Pancreas (tissue), 10 donors: ENCODE data around the gene SYNDIG1. TPM values are rescaled to one million over a fixed set of nuclear protein-coding genes. Genes with fewer than 3 reads are reported as not detected.

Experiments
- ATAC-seq, 4 donors: fragments of 200-7000 bp; cut with Tn5 transposase; one replicate each; pipeline versions ENCODE4 v1.8.0 to v1.9.1; 2020; ENCODE audit warnings: mild to moderate bottlenecking in 4 of 4, moderate library complexity in 4 of 4
- DNase-seq, 6 donors: peaks; one replicate each; pipeline ENCODE4 v3.0.0-alpha.2; 2020
- FAIRE-seq: peaks from 2 replicates; lab custom pipeline; 2012; peaks lifted over from hg19 to GRCh38; lab: Jason Lieb, UNC
- H3K27ac ChIP-seq, 4 donors: fragments of 200-600 bp; sonication (generic); 1 replicate in 3 of 4; 2 replicates in 1 of 4; pipeline versions ENCODE4 v1.5.0 to v1.8.0; 2020
- H3K27me3 ChIP-seq, 4 donors: fragments of 200-600 bp; one replicate each; pipeline ENCODE4 v1.8.0; 2021
- H3K36me3 ChIP-seq, 3 donors: fragments of 200-600 bp; sonication (generic) in 1 of 3; one replicate each; pipeline versions ENCODE4 v1.5.0 to v1.8.0; 2020 to 2021
- H3K4me1 ChIP-seq, 3 donors: fragments of 200-600 bp; one replicate each; pipeline ENCODE4 v1.8.0; 2021
- H3K4me3 ChIP-seq, 4 donors: fragments of 200-600 bp; sonication (generic) in 2 of 4; one replicate each; pipeline versions ENCODE4 v1.5.0 to v1.8.0; 2020 to 2021
- H3K9me3 ChIP-seq, 4 donors: fragments of 200-600 bp; one replicate each; pipeline ENCODE4 v1.8.0; 2021
- CTCF ChIP-seq, 4 donors: fragments of 200-600 bp; sonication (generic) in 3 of 4; IDR thresholded peaks; one replicate each; pipeline versions ENCODE4 v1.5.0 to v1.8.0; 2021; ENCODE audit warnings: antibody characterized with exemption in 4 of 4
- WGBS, 2 donors: extraction: QIAGEN DNeasy Blood & Tissue Kit; methylation state at CpG; one replicate each; pipeline ENCODE4 v1.1.7; 2013; 5-methylcytosine and 5-hydroxymethylcytosine counted together
- intact Hi-C, 3 donors: fragments of 100-400 bp; cut with DNase I; formaldehyde crosslinking; loops; one replicate each; pipeline versions ENCODE4 v1.11.1 to v1.14.2; 2022
- polyA plus RNA-seq, 2 donors: library from polyadenylated mRNA; stranded (reverse); fragments of 200-250 nt; gene quantifications; one replicate each; pipeline ENCODE4 v1.2.3, GENCODE V29; 2013
- total RNA-seq, 6 donors: library from RNA; stranded (reverse); fragmentation: NEBNext Ultra II Directional in 4 of 6; extraction: Animal tissue kit (Norgen Biotek cat#: 25700) in 4 of 6; gene quantifications; one replicate each; pipeline versions ENCODE4 v1.2.1 to v1.2.4, GENCODE V29; 2021 to 2023
- donor health status: healthy with polysubstance abuse.
- donor health status: DM: no; HTN: no; CAD: no; lungs with moderate emphysema.
- donor health status: DM: no; HTN: no; CAD: no.
- donor health status: control.
- donor health status: control.
- donor health status: Bipolar disorder and iron deficiency.
- donor health status: DM: yes; HTN: yes; CAD: no.
- donor health status: DM: no; HTN: no; CAD: no.
- donor health status: DM: no; HTN: no; CAD: no.
- donor health status: DM: yes; HTN: yes; CAD: no.

SYNDIG1 gene
- total and polyA plus RNA-seq, 8 donors: 0.04 to 0.46 (median 0.23) TPM; not detected in 1

GRCh38 chr20:24643731-24644626, 174.6 kb downstream of the SYNDIG1 start:
- ATAC-seq: no peak
- Histone ChIP-seq H3K9me3 (no peaks in the 10 kb centered on the region), H3K4me3 (no peak overlapping the region), H3K36me3 (no peaks in the 10 kb centered on the region), H3K4me1 (no peaks in the 10 kb centered on the region), H3K27me3 (no peaks in the 10 kb centered on the region), H3K27ac (no peak overlapping the region)
- intact Hi-C loops: loop anchor here in 1 of 3 donors (10.0 kb wide), 1 partner anchor 59 kb away; no protein-coding TSS in a partner anchor
- no peak for DNase-seq
- FAIRE-seq: no peak
- TF ChIP-seq CTCF (IDR thresholded peaks at IDR 0.05): no peak
- 85 to 95% methylated on average over 2 of the region's 2 CpGs for WGBS, 2 donors

- Histone ChIP-seq H3K9me3 (no peaks in the 10 kb centered on the region), H3K27ac (no peak overlapping the region), H3K4me1 (no peaks in the 10 kb centered on the region), H3K4me3 (no peak overlapping the region), H3K27me3 (no peaks in the 10 kb centered on the region), H3K36me3 (no peaks in the 10 kb centered on the region)
- no peak for FAIRE-seq
- DNase-seq: no peak
- WGBS, 2 donors: 75 to 86% methylated on average over 10 of the region's 10 CpGs
- no peak for ATAC-seq
- no peak for TF ChIP-seq CTCF (IDR thresholded peaks at IDR 0.05)
- intact Hi-C loops: loop anchor here in 1 of 3 donors (10.0 kb wide), 1 partner anchor 62 kb away; no protein-coding TSS in a partner anchor
These were observed 176.9 kb downstream of the SYNDIG1 start for GRCh38 chr20:24646321-24646720.

- ATAC-seq: no peak
- Histone ChIP-seq H3K27me3 (no peaks in the 10 kb centered on the region), H3K4me3 (no peak overlapping the region)
These were observed 178.3 kb downstream of the SYNDIG1 start for GRCh38 chr20:24647713-24648112.

GRCh38 chr20:24648481-24648880, 179.1 kb downstream of the SYNDIG1 start:
- Histone ChIP-seq H3K9me3 (no peaks in the 10 kb centered on the region), H3K27ac (no peak overlapping the region), H3K4me1 (no peaks in the 10 kb centered on the region), H3K27me3 (no peaks in the 10 kb centered on the region), H3K4me3 (no peak overlapping the region), H3K36me3 (no peaks in the 10 kb centered on the region)
- FAIRE-seq (no peak), ATAC-seq (no peak), DNase-seq (no peak)
- WGBS, 2 donors: 71 to 79% methylated on average over 4 of the region's 4 CpGs
- no peak for TF ChIP-seq CTCF (IDR thresholded peaks at IDR 0.05)
- intact Hi-C loops: loop anchor here in 1 of 3 donors (10.0 kb wide), 1 partner anchor 64 kb away; no protein-coding TSS in a partner anchor

More at GRCh38 chr20:24647713-24648112, 178.3 kb downstream of the SYNDIG1 start:
- Histone ChIP-seq H3K4me1 (no peaks in the 10 kb centered on the region), H3K27ac (no peak overlapping the region), H3K36me3 (no peaks in the 10 kb centered on the region), H3K9me3 (no peaks in the 10 kb centered on the region)
- no peak for TF ChIP-seq CTCF (IDR thresholded peaks at IDR 0.05)
- intact Hi-C loops: loop anchor here in 1 of 3 donors (10.0 kb wide), 1 partner anchor 63 kb away; no protein-coding TSS in a partner anchor
- WGBS, 2 donors: 74 to 88% methylated on average over 2 of the region's 2 CpGs
- DNase-seq (no peak), FAIRE-seq (no peak)
